Ectodermal cell (in vitro differentiated cells): Measurements from ENCODE around the gene WEE1.
"Not testable (repeated sequence)": the region's sequence is repeated elsewhere in the genome, so short reads cannot be mapped to it uniquely, and the experiment has no call there.

Experiments
- H3K27ac ChIP-seq: 2 replicates; pipeline ENCODE4 v1.7.0; 2013; ENCODE audit warnings: mild to moderate bottlenecking, low read depth, low read length; ENCODE audit not compliant: insufficient read depth, poor library complexity, severe bottlenecking
- H3K27me3 ChIP-seq: 2 replicates; pipeline ENCODE4 v1.7.0; 2013; ENCODE audit warnings: mild to moderate bottlenecking, low read length; ENCODE audit not compliant: insufficient read depth, control insufficient read depth, poor library complexity, severe bottlenecking
- H3K36me3 ChIP-seq: one replicate; pipeline ENCODE4 v1.7.0; 2013; ENCODE audit warnings: low read length; ENCODE audit not compliant: control insufficient read depth, insufficient read depth
- H3K4me1 ChIP-seq: one replicate; pipeline ENCODE4 v1.7.0; 2013; ENCODE audit warnings: low read length; ENCODE audit not compliant: control insufficient read depth, insufficient read depth
- H3K4me3 ChIP-seq: 2 replicates; pipeline ENCODE4 v1.7.0; 2013; ENCODE audit warnings: low read depth, low read length, control low read depth; ENCODE audit not compliant: insufficient read depth
- H3K9me3 ChIP-seq: 2 replicates; pipeline ENCODE4 v1.7.0; 2013; ENCODE audit warnings: mild to moderate bottlenecking, low read length, moderate library complexity; ENCODE audit not compliant: control insufficient read depth
- WGBS, 2 experiments: methylation state at CpG; one replicate each; pipeline ENCODE4 v1.1.7; 2013; ENCODE audit warnings: missing lambda C conversion rate in 2 of 2; 5-methylcytosine and 5-hydroxymethylcytosine counted together

WEE1 gene

DNA sequence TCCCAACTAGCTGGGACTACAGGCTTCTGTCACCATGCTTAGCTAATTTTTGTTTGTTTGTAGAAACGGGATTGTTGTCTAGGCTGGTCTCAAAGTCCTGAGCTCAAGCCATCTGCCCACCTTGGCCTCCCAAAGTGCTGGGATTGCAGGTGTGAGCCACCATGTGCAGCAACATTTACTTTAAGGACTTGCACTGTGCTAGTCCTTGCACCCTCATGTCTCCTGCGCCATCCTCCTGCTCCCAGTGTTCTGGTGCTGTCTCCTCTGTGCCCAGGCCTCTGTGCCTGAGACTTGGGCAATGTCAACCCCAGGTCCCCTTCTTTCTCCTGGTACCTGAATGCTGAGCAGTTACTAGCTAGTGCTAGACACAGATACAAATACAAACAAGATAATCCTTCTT lies 26.7 kb downstream of the WEE1 start:
- WGBS, 2 experiments = 91 to 93% methylated on average over 2 of the region's 2 CpGs
- Histone ChIP-seq H3K9me3 (no peaks in the 10 kb centered on the region), H3K4me3 (no peak overlapping the region), H3K4me1 (no peaks in the 10 kb centered on the region), H3K36me3 (no peaks in the 10 kb centered on the region), H3K27ac (no peak overlapping the region), H3K27me3 (no peaks in the 10 kb centered on the region)

DNA sequence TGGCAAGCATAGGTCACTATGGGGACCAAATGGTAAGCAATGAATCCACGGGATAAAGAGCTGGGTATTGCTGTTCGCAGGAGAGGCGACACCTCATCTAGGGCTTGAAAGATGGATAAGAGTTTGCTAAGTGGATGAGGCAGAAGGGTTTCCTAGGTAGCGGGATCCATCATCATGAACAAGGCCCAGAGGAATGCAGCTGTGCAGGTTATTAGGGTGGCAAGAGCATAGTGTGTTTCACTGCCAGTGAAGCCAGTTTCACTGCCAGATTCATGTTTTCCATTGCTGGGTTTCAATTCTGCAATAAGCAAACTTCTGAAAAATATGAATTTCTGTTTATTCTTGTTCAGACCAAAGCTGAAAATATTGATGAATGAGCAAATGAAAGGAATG lies 27.2 kb downstream of the WEE1 start:
- 89 to 92% methylated on average over 4 of the region's 4 CpGs for WGBS, 2 experiments
- Histone ChIP-seq H3K9me3 (no peaks in the 10 kb centered on the region), H3K4me3 (no peak overlapping the region), H3K4me1 (no peaks in the 10 kb centered on the region), H3K27ac (no peak overlapping the region), H3K36me3 (no peaks in the 10 kb centered on the region), H3K27me3 (no peaks in the 10 kb centered on the region)

DNA sequence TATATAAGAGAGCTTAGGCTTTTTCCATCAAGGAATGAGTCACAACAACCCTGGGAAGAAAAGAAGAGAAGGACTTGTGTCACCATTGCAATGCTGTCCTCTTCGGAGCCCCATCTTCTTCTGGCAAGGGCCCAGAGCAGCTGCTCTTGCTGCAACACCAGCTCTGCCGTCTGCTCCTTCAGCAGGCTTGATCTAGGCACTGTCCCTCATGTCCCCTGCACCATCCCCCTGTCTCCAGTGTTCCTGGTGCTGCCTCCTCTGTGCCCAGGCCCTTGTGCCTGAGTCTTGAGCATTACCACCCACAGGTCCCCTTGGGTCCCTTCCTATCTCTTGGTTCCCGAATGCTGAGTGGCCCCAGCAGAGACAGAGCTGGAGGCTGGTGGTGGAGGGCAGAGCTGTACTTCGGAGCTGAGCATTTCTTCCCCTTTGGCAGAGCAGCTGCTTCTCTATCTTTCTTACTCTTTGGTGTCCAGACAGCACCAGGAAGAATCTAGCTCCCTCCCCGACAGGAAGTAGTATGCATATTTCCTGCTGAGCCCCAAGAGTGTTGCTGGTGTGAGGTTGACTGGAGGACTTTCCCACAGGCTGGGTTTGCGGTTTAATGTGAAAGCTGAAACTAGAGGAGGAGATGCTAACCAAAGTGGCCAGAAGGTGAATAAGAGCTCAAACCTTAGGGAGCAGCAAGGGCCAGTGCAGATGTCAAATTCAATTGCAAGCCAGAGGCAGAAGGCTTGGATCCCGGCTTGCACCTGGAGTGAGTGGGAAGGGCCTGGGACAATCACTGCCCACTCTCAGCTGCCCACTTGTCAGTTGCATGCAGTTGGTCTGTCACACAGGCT lies 27.8 kb downstream of the WEE1 start:
- H3K27ac ChIP-seq = no peak overlapping the region

DNA sequence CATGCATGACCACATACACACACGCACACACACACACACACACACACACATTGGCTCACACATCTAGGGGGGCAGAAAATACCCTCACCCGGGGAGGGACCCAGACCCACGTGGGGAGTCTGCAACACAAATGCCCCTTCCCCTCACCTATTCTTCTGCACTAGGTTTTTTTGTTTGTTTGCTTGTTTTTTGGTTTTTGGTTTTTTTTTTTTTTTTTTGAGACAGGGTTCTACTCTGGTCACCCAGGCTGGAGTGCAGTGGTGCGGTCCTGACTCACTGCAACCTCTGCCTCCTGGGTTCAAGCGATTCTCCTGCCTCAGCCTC lies 28.4 kb downstream of the WEE1 start:
- H3K4me3 ChIP-seq = no peak overlapping the region
- H3K4me1 ChIP-seq = no peaks in the 10 kb centered on the region
- H3K9me3 ChIP-seq = no peaks in the 10 kb centered on the region
- H3K27me3 ChIP-seq = no peaks in the 10 kb centered on the region
- 77 to 82% methylated on average over 5 of the region's 5 CpGs for WGBS, 2 experiments
- no peak overlapping the region for H3K27ac ChIP-seq
- no peaks in the 10 kb centered on the region for H3K36me3 ChIP-seq

More for the DNA sequence above, 27.8 kb downstream of the WEE1 start:
- 69 to 76% methylated on average over 7 of the region's 7 CpGs for WGBS, 2 experiments
- H3K36me3 ChIP-seq = no peaks in the 10 kb centered on the region
- no peaks in the 10 kb centered on the region for H3K9me3 ChIP-seq
- no peak overlapping the region for H3K4me3 ChIP-seq
- no peaks in the 10 kb centered on the region for H3K4me1 ChIP-seq
- H3K27me3 ChIP-seq = no peaks in the 10 kb centered on the region

DNA sequence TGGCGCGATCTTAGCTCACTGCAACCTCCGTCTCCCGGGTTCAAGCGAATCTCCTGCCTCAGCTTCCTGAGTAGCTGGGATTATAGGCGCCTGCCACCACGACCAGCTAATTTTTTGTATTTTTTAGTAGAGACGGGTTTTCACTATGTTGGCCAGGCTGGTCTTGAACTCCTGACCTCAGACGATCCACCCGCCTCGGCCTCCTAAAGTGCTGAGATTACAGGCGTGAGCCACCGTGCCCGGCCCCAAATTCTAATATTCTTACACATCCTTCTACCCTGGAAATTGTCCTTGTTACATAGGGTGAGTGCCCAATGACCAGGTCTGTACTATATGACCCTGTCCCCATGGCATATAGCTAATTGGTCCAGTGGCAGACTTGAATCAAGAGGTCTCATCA lies 29.7 kb downstream of the WEE1 start:
- H3K27me3 ChIP-seq, H3K4me1 ChIP-seq, H3K4me3 ChIP-seq, H3K36me3 ChIP-seq, H3K9me3 ChIP-seq, H3K27ac ChIP-seq: not testable (repeated sequence)
- 94 to 96% methylated on average over 14 of the region's 14 CpGs for WGBS, 2 experiments

DNA sequence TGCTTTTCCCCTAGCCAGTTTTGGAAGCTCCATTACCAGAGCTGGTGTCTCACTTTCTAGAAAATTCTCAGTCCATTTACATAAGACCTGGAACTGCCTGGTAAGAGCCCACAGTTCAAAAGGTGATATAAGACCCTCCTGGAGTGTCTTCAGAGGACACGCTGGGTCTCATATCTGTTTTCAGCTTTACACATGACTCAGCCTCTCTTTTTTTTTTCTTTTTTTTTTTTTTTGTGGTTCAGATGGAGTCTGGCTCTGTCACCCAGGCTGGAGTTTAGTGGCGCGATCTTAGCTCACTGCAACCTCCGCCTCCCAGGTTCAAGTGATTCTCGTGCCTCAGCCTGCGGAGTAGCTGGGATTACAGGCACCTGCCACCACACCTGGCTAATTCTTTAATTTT lies 30.7 kb downstream of the WEE1 start:
- H3K36me3 ChIP-seq = no peaks in the 10 kb centered on the region
- H3K27ac ChIP-seq = no peak overlapping the region
- no peak overlapping the region for H3K4me3 ChIP-seq
- WGBS, 2 experiments = 87 to 91% methylated on average over 5 to 6 of the region's 6 CpGs
- no peaks in the 10 kb centered on the region for H3K9me3 ChIP-seq
- no peaks in the 10 kb centered on the region for H3K27me3 ChIP-seq
- no peaks in the 10 kb centered on the region for H3K4me1 ChIP-seq

DNA sequence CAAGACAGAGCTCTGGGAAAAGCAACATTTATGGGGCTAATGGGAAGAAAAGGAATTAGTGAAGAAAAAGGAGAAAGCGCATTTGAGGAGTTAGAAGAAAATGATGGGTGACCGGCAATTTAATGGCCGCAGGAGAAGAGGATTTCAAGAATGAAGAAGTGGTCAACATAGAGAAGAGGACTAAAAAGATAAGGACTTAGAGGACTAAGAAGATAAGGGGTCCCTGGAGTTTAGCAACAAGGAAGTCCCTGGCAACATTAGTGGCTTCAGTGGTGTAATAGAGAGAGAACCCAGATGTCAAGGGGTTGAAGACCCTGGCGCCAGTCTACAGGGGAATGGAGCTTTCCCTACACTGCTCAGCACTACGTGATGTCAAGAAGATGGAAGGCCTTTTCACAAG lies 32.3 kb downstream of the WEE1 start:
- Histone ChIP-seq H3K4me1 (no peaks in the 10 kb centered on the region), H3K27me3 (no peaks in the 10 kb centered on the region), H3K27ac (no peak overlapping the region), H3K36me3 (no peaks in the 10 kb centered on the region), H3K4me3 (no peak overlapping the region), H3K9me3 (no peaks in the 10 kb centered on the region)
- WGBS, 2 experiments = 94 to 97% methylated on average over 5 of the region's 5 CpGs

DNA sequence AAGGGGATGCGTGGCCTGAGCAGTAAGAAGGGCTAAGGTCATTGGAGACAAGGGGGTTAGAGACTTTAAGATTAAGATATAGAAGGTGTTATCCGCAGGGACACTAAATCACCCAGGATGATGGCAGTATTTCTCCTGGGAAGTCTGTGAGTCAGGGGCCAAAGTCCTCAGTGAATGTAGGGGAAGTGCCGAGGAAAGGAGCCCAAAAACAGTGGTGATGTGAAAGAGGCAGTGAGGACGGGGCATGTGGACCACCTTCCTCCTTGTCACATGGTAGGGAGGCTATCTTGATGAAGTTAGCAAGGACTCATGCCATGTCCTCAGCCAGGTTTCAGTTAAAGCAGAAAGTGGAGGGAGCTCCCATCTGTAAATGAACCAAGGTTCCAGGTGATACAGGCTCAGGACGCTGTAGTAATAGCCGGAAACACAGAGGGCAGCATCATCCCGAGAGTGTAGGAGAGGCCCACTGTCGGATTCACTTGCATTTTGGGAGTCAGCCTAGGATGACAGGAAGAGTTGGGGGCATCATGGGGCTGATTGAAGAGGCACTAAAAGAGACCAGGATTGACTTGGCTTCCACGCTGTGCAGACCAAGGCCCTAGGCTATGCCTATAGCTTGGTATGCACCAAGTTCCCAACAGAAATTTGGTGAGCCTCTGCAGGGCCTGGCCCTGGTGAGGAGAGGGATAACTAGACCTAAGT lies 33.5 kb downstream of the WEE1 start:
- Histone ChIP-seq H3K4me1 (no peaks in the 10 kb centered on the region), H3K36me3 (no peaks in the 10 kb centered on the region), H3K27ac (no peak overlapping the region), H3K27me3 (no peaks in the 10 kb centered on the region), H3K9me3 (no peaks in the 10 kb centered on the region), H3K4me3 (no peak overlapping the region)
- WGBS, 2 experiments = 71 to 73% methylated on average over 9 of the region's 9 CpGs

DNA sequence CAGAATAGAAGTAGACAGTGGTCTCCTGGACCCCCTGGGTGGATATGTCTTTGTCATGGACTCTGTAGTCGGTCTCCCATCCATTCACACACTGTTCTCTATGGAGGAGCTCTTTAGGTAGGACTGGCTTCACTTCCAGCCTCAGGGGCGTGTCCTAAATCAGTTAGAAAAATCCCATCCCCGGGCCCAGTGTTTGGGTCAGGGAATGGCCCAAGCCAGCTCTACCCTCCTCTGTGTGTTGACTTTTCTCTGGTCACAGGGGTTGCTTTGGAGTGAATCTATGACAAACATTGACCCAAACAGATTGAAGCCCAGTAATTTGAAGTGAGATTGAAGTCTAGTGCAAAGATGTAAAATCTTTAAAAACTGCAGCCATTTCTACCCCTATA lies 34.0 kb downstream of the WEE1 start:
- 33 to 46% methylated on average over 3 of the region's 3 CpGs for WGBS, 2 experiments

DNA sequence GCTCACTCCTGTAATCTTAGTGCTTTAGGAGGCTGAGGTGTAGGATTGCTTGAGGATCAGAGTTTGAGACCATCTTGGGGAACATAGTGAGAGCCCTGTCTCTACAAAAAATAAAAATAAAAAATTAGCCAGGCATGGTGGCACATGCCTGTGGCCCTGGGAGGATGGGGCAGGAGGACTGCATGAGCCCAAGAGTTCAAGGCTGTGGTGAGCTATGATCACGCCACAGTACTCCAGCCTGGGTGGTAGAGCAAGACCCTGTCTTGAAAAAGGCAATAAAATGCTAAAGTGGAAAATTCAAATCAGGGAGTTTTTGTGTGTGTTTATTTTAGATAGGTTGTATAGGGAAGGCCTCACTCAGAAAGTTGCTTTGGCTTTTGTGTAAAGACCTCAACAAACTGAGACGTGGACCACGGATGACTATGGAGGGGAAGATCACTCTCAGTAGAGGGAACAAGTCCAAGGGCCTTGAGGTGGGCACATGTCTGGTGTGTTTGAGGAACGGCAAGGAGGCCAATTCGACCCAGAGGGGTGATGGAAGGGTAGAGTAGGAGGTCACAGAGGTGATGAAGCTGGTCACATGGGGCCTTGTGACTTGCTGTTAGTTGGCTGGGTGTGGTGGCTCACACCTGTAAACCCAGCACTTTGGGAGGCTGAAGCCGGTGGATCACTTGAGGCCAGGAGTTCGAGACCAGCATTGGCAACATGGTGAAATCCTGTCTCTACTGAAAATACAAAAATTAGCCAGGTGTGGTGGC lies 35.7 kb downstream of the WEE1 start:
- H3K27me3 ChIP-seq = peaks cover 9% of the 10 kb centered on the region
- 92 to 95% methylated on average over 7 of the region's 7 CpGs for WGBS, 2 experiments
- no peaks in the 10 kb centered on the region for H3K4me1 ChIP-seq
- no peaks in the 10 kb centered on the region for H3K9me3 ChIP-seq
- H3K36me3 ChIP-seq = no peaks in the 10 kb centered on the region
- H3K4me3 ChIP-seq = no peak overlapping the region
- no peak overlapping the region for H3K27ac ChIP-seq

More for the DNA sequence above, 34.0 kb downstream of the WEE1 start:
- no peak overlapping the region for H3K4me3 ChIP-seq
- H3K27me3 ChIP-seq = no peaks in the 10 kb centered on the region
- H3K27ac ChIP-seq = no peak overlapping the region
- H3K36me3 ChIP-seq = no peaks in the 10 kb centered on the region
- no peaks in the 10 kb centered on the region for H3K4me1 ChIP-seq
- H3K9me3 ChIP-seq = no peaks in the 10 kb centered on the region
